Neuron (in vitro differentiated cells): ENCODE measurements around the gene TMED5.

Experiments used
- H2AFZ ChIP-seq: one replicate; pipeline ENCODE4 v1.6.1; 2013; ENCODE audit warnings: low read depth, mild to moderate bottlenecking, inconsistent platforms, low read length, moderate library complexity
- H3K27me3 ChIP-seq: one replicate; pipeline ENCODE4 v1.6.1; 2013; ENCODE audit warnings: low read length; ENCODE audit not compliant: insufficient read depth
- H3K36me3 ChIP-seq: one replicate; pipeline ENCODE4 v1.6.1; 2013; ENCODE audit warnings: low read length; ENCODE audit not compliant: insufficient read depth
- H3K4me1 ChIP-seq: one replicate; pipeline ENCODE4 v1.6.1; 2013; ENCODE audit warnings: low read length; ENCODE audit not compliant: insufficient read depth
- H3K4me3 ChIP-seq: 2 replicates; pipeline ENCODE4 v1.5.1; 2013; ENCODE audit warnings: mild to moderate bottlenecking, low read length, moderate library complexity
- H3K9me3 ChIP-seq: one replicate; pipeline ENCODE4 v1.6.1; 2013; ENCODE audit warnings: low read length

The TMED5 gene

DNA sequence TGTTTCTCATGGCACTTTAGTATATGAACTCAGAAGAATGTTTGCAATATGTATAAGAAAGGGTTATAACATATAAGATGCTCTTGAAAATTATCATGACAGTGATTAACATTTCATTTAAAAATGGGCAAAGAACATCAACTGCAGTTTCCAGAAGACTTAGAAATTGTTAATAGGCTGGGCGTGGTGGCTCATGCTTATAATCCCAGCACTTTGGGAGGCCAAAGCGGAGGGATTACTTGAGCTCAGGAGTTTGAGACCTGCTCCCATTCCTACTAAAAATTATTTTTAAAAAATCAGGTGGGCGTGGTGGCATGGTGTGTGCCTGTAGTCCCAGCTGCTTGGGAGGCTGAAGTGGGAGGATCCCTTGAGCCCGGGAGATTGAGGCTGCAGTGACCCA is 78.1 kb downstream of the TMED5 start:
- no peak overlapping the region for H2AFZ ChIP-seq
- H3K36me3 ChIP-seq: peaks cover 23% of the 10 kb centered on the region
- H3K4me1 ChIP-seq: no peaks in the 10 kb centered on the region
- H3K4me3 ChIP-seq: no peak overlapping the region
- H3K27me3 ChIP-seq: no peaks in the 10 kb centered on the region
- peaks cover 6% of the 10 kb centered on the region for H3K9me3 ChIP-seq
